Neural crest cell (in vitro differentiated cells): ENCODE results near the gene QRSL1. TPM values are rescaled to one million over a fixed set of nuclear protein-coding genes. Genes with fewer than 3 reads are reported as not detected.
"Not testable (repeated sequence)": the region's sequence is repeated elsewhere in the genome, so short reads cannot be mapped to it uniquely, and the experiment has no call there.

Experiments
- DNase-seq: peaks from one replicate; pipeline ENCODE4 v3.0.0; 2021; ENCODE audit warnings: low read depth, mixed read lengths, low spot score
- H3K27ac Mint-ChIP-seq: one replicate; pipeline ENCODE4 v1.8.0; 2021; ENCODE audit warnings: mild to moderate bottlenecking, mixed read lengths; ENCODE audit not compliant: unreplicated experiment
- H3K27me3 Mint-ChIP-seq: 2 replicates; pipeline ENCODE4 v1.8.0; 2021; ENCODE audit warnings: low read depth, mild to moderate bottlenecking, mixed read lengths
- H3K36me3 Mint-ChIP-seq: 2 replicates; pipeline ENCODE4 v1.8.0; 2021; ENCODE audit warnings: low read depth, mild to moderate bottlenecking, mixed read lengths
- H3K4me1 Mint-ChIP-seq: 2 replicates; pipeline ENCODE4 v1.8.0; 2021; ENCODE audit warnings: mixed read lengths
- H3K4me3 Mint-ChIP-seq: one replicate; pipeline ENCODE4 v1.8.0; 2021; ENCODE audit warnings: mild to moderate bottlenecking, mixed read lengths
- H3K9me3 Mint-ChIP-seq: 2 replicates; pipeline ENCODE4 v1.8.0; 2021; ENCODE audit warnings: mixed read lengths
- CTCF ChIP-seq: fragments of 200-600 bp; sonication (generic); conservative IDR thresholded peaks from 2 replicates; pipeline ENCODE4 v1.5.0; 2021; ENCODE audit warnings: antibody characterized with exemption, mild to moderate bottlenecking
- long read RNA-seq: library from polyadenylated mRNA; unstranded; transcript quantifications from one replicate; pipeline ENCODE4 v2.0.0, GENCODE V29; 2020
- total RNA-seq: library from RNA; stranded (reverse); gene quantifications from 2 replicates; pipeline ENCODE4 v1.2.1, GENCODE V29; 2021

QRSL1 gene, protein sequence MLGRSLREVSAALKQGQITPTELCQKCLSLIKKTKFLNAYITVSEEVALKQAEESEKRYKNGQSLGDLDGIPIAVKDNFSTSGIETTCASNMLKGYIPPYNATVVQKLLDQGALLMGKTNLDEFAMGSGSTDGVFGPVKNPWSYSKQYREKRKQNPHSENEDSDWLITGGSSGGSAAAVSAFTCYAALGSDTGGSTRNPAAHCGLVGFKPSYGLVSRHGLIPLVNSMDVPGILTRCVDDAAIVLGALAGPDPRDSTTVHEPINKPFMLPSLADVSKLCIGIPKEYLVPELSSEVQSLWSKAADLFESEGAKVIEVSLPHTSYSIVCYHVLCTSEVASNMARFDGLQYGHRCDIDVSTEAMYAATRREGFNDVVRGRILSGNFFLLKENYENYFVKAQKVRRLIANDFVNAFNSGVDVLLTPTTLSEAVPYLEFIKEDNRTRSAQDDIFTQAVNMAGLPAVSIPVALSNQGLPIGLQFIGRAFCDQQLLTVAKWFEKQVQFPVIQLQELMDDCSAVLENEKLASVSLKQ
- total RNA-seq, result 18.4 and 19.9 TPM in 2 replicates
- long read RNA-seq, full-length matches to known transcripts, result 95 of 113 reads
- long read RNA-seq, partial matches to known transcripts, result 3 of 113 reads
- long read RNA-seq, other reads (novel, unspliced or antisense), result 15 of 113 reads

DNA sequence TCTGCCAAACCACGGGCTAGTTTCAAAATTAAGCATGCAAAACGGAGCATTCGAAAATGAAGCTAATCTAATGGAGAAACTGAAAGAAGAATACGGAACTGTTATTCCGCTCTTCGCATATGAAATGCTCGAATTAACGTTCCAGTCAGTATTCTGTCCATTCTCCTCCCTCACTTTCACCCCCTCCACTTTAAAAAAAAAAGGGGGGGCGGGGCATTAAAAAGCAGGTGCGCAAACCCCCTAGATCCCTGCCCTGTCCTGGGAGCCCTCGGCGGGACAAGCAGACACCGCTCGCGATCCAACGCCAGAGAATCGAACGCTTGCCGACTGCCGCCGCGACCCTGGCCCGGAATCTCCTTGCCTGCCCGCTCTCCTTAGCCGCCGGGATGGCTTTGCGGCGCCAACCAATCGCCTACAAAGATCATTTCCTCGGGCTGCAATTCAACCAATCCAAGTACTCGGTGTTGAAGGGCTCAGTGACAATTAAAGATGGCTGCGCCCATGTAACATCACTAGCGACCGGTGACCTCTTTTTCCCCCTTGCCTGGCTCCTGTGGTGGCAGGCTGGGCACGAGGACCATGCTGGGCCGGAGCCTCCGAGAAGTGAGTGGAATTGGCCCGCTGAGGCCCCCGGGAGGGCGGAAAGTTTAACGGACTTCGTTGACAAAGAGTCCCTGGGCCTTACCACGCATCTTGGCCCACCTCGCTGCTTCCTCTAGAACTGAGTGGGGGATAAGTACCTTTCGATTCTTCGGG is at the start of gene QRSL1, which contains the start of gene RTN4IP1:
QRSL1 (plus strand) TSS at position 476 of the 756 bp plus-strand sequence; CDS start at position 580, 104 bp downstream.
RTN4IP1 (minus strand) TSS at position 396 of the 756 bp plus-strand sequence. CDS start 477 bp downstream, outside the sequence.
- Mint-ChIP-seq H3K27me3 (no peaks in the 10 kb centered on the region), H3K27ac (peak within 1 kb of the TSS; percentile 97), H3K36me3 (no peaks in the 10 kb centered on the region), H3K4me3 (peak within 1 kb of the TSS; percentile 97), H3K4me1 (peaks cover 23% of the 10 kb centered on the region), H3K9me3 (no peaks in the 10 kb centered on the region)
- DNase-seq, result peak; percentile 76
- no peak for TF ChIP-seq CTCF

- Mint-ChIP-seq H3K4me3 (no peak overlapping the region), H3K27ac (no peak overlapping the region), H3K36me3 (peaks cover 6% of the 10 kb centered on the region), H3K27me3 (no peaks in the 10 kb centered on the region), H3K9me3 (no peaks in the 10 kb centered on the region), H3K4me1 (no peaks in the 10 kb centered on the region)
- DNase-seq, result no peak
- no peak for TF ChIP-seq CTCF
These were observed 47.9 kb upstream of the QRSL1 start for GRCh38 chr6:106581468-106581867.

GRCh38 chr6:106586815-106587415 is 42.5 kb upstream of the QRSL1 start:
- Mint-ChIP-seq H3K36me3 (peaks cover 6% of the 10 kb centered on the region), H3K4me3 (no peak overlapping the region), H3K4me1 (no peaks in the 10 kb centered on the region), H3K27me3 (no peaks in the 10 kb centered on the region), H3K9me3 (no peaks in the 10 kb centered on the region), H3K27ac (no peak overlapping the region)
- no peak for TF ChIP-seq CTCF
- no peak for DNase-seq

DNA sequence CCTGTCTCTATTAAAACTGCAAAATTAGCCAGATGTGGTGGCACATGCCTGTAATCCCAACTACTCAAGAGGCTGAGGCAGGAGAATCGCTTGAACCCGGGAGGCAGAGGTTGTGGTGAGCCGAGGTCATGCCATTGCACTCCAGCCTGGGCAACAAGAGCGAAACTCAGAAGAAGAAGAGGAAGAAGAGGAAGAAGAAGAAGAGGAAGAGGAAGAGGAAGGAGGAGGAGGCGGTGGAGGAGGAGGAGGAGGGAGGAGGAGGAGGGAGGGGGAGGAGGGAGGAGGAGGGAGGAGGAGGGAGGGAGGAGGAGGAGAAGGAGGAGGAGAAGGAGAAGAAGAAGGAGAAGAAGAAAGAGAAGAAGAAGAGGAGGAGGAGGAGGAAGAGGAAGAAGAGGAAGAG is 40.4 kb upstream of the QRSL1 start:
- H3K9me3 Mint-ChIP-seq, H3K36me3 Mint-ChIP-seq, H3K27me3 Mint-ChIP-seq, H3K27ac Mint-ChIP-seq, H3K4me3 Mint-ChIP-seq, DNase-seq, H3K4me1 Mint-ChIP-seq: not testable (repeated sequence)

DNA sequence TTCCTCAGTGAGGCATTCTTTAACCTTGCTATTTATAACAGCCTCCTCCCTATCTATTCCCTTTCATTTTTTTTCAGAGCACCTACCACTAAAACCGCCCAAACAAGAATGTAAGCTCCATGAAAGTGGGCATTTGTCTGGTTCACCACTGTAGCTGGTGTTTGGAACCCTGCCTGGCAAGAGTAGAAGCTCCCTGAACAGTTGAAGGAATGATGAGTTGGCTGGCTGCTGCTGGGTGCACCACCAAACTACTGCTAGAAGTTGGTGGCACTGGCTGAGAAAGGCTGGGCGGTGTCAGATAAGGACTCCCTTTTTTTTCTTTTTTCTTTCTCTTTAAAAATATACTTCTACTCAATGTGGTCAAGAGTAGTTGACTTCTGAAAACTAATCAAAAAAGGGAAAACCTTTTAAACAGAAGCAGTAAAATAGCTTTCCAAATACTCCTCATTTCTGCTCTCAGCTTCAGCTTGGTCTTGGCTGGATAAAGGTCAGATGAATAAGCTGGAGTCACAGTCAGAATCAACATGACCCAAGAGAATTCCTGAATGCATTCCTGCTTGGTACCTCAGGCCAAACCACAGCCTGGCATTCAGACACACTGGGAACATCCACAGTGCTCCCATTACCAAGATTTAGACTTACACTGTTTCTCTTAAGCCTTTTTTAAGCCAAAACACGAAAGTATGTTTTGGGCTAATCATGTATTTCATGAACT is 38.1 kb upstream of the QRSL1 start:
- Mint-ChIP-seq H3K9me3 (no peaks in the 10 kb centered on the region), H3K27ac (no peak overlapping the region), H3K4me1 (peaks cover 3% of the 10 kb centered on the region), H3K4me3 (no peak overlapping the region), H3K36me3 (no peaks in the 10 kb centered on the region), H3K27me3 (no peaks in the 10 kb centered on the region)
- DNase-seq, result no peak
- no peak for TF ChIP-seq CTCF
